Left lung (tissue), 10 donors: Measurements from ENCODE around the gene PODXL. TPM values are rescaled to one million over a fixed set of nuclear protein-coding genes. Genes with fewer than 3 reads are reported as not detected.

Experiments
- ATAC-seq: fragments of 200-7000 bp; cut with Tn5 transposase; one replicate; pipeline ENCODE4 v1.9.1; 2020; ENCODE audit warnings: moderate library complexity
- DNase-seq, 4 donors: peaks; one replicate each; pipeline ENCODE4 v3.0.0-alpha.2; 2013 to 2020
- H3K27ac ChIP-seq, 2 donors: fragments of 200-600 bp; sonication (generic) in 1 of 2; one replicate each; pipeline versions ENCODE4 v1.5.0 to v1.8.0; 2020 to 2021
- H3K27me3 ChIP-seq, 2 donors: fragments of 200-600 bp; sonication (generic) in 1 of 2; one replicate each; pipeline versions ENCODE4 v1.5.0 to v1.8.0; 2020 to 2021
- H3K36me3 ChIP-seq, 2 donors: fragments of 200-600 bp; sonication (generic) in 1 of 2; one replicate each; pipeline versions ENCODE4 v1.5.0 to v1.8.0; 2020 to 2021
- H3K4me1 ChIP-seq, 2 donors: fragments of 200-600 bp; one replicate each; pipeline ENCODE4 v1.8.0; 2021
- H3K4me3 ChIP-seq, 2 donors: fragments of 200-600 bp; sonication (generic) in 1 of 2; one replicate each; pipeline versions ENCODE4 v1.5.0 to v1.8.0; 2020 to 2021; ENCODE audit warnings: mild to moderate bottlenecking in 1 of 2
- H3K9me3 ChIP-seq, 2 donors: fragments of 200-600 bp; sonication (generic) in 1 of 2; one replicate each; pipeline versions ENCODE4 v1.5.0 to v1.8.0; 2020 to 2021
- intact Hi-C, 2 donors: fragments of 100-400 bp; cut with DNase I; formaldehyde crosslinking; loops; one replicate each; pipeline versions ENCODE4 v1.11.2 to v1.14.2; 2022
- polyA plus RNA-seq, 6 donors: library from polyadenylated mRNA; unstranded; fragments of 120-200 nt; gene quantifications; one replicate each; pipeline ENCODE4 v1.2.1, GENCODE V29; 2013; ENCODE audit not compliant: insufficient read length in 6 of 6
- total RNA-seq, 2 donors: library from RNA; stranded (reverse); fragmentation: NEBNext Ultra II Directional; extraction: Animal tissue kit (Norgen Biotek cat#: 25700); gene quantifications; one replicate each; pipeline ENCODE4 v1.2.1, GENCODE V29; 2021
- TF ChIP-seq, protein P1 (sequence below), 2 donors: fragments of 200-600 bp; sonication (generic) in 1 of 2; IDR thresholded peaks; one replicate each; pipeline versions ENCODE4 v1.5.0 to v1.8.0; 2021; ENCODE audit warnings: antibody characterized with exemption in 2 of 2
- donor health status: DM: no; HTN: yes; CAD: no.
- donor health status: DM: no; HTN: no; CAD: no.

Gene PODXL
- total and polyA plus RNA-seq, 8 donors: 52.3 to 124 (median 63.0) TPM

- TF ChIP-seq, protein P1, sequence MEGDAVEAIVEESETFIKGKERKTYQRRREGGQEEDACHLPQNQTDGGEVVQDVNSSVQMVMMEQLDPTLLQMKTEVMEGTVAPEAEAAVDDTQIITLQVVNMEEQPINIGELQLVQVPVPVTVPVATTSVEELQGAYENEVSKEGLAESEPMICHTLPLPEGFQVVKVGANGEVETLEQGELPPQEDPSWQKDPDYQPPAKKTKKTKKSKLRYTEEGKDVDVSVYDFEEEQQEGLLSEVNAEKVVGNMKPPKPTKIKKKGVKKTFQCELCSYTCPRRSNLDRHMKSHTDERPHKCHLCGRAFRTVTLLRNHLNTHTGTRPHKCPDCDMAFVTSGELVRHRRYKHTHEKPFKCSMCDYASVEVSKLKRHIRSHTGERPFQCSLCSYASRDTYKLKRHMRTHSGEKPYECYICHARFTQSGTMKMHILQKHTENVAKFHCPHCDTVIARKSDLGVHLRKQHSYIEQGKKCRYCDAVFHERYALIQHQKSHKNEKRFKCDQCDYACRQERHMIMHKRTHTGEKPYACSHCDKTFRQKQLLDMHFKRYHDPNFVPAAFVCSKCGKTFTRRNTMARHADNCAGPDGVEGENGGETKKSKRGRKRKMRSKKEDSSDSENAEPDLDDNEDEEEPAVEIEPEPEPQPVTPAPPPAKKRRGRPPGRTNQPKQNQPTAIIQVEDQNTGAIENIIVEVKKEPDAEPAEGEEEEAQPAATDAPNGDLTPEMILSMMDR (IDR thresholded peaks at IDR 0.05): no peak
- H3K27me3 ChIP-seq: no peaks in the 10 kb centered on the region
- no peaks in the 10 kb centered on the region for H3K36me3 ChIP-seq
- H3K4me1 ChIP-seq: no peaks in the 10 kb centered on the region
- H3K27ac ChIP-seq: no peak overlapping the region
- intact Hi-C loops: no loop called here
- no peaks in the 10 kb centered on the region for H3K9me3 ChIP-seq
- DNase-seq (no peak), ATAC-seq (no peak)
- no peak overlapping the region for H3K4me3 ChIP-seq
Observed at GRCh38 chr7:131568510-131568909, 12.1 kb upstream of the PODXL start.

- ATAC-seq (no peak), DNase-seq (no peak)
- Histone ChIP-seq H3K27me3 (peaks cover 0 to 4% of the 10 kb centered on the region in 2 donors), H3K4me1 (no peaks in the 10 kb centered on the region), H3K36me3 (no peaks in the 10 kb centered on the region), H3K9me3 (no peaks in the 10 kb centered on the region), H3K4me3 (no peak overlapping the region), H3K27ac (no peak overlapping the region)
- intact Hi-C loops: no loop called here
- TF ChIP-seq, protein P1 (IDR thresholded peaks at IDR 0.05): no peak
Observed at GRCh38 chr7:131564640-131565039, 8.2 kb upstream of the PODXL start.

DNA sequence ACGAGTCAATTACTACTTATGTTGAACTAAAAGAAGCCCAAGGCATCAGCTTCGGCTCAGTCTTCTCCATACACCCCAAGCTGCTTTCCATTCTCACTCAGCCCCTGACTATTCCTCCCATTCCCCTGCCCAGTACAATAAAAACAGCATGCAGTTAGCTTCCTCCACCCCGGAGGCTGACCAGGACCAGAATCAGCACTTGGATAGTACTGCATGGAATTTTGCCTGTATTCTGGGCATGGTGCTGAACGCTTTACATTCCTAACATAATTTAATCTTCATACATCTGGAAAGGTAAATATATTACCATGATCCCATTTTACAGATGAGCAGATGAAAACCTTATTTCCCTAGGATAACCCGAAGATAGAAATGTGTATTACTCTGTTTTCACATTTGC, 7.5 kb upstream of the PODXL start:
- no peaks in the 10 kb centered on the region for H3K9me3 ChIP-seq
- no peak for ATAC-seq
- H3K27me3 ChIP-seq: peaks cover 0 to 11% of the 10 kb centered on the region in 2 donors
- intact Hi-C loops: no loop called here
- no peaks in the 10 kb centered on the region for H3K36me3 ChIP-seq
- no peaks in the 10 kb centered on the region for H3K4me1 ChIP-seq
- TF ChIP-seq, protein P1 (IDR thresholded peaks at IDR 0.05): no peak
- H3K27ac ChIP-seq: no peak overlapping the region
- DNase-seq: no peak
- no peak overlapping the region for H3K4me3 ChIP-seq

- H3K27me3 ChIP-seq: peaks cover 0 to 21% of the 10 kb centered on the region in 2 donors
- peaks cover 3% of the 10 kb centered on the region in 2 donors for H3K4me1 ChIP-seq
- H3K27ac ChIP-seq: no peak overlapping the region
- TF ChIP-seq, protein P1 (IDR thresholded peaks at IDR 0.05): no peak
- H3K9me3 ChIP-seq: no peaks in the 10 kb centered on the region
- DNase-seq (no peak), ATAC-seq (no peak)
- H3K4me3 ChIP-seq: no peak overlapping the region
- intact Hi-C loops: no loop called here
- no peaks in the 10 kb centered on the region for H3K36me3 ChIP-seq
Observed at GRCh38 chr7:131562941-131563340, 6.5 kb upstream of the PODXL start.

DNA sequence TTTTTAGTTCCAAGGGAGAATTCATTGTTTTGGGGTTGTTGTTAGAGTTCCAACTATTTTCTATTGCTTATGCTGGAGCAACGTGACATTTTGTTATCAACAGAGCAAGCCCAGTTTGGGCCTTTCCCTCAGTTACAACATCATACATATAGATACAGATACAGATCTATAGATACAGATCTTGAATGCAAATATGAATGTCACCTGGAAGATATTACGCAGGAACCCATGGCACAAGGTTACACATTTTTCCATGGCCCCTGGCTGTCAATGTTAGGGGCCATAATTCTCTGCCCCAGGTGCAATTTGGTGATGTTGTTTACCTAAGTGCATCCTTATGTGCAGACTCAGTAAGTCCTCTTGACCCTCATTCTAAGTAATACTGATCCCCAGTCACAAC, 3.6 kb upstream of the PODXL start:
- ATAC-seq: no peak
- Histone ChIP-seq H3K36me3 (no peaks in the 10 kb centered on the region), H3K27ac (no peak overlapping the region), H3K4me3 (no peak overlapping the region), H3K27me3 (peaks cover 11 to 50% of the 10 kb centered on the region in 2 donors), H3K4me1 (peaks cover 19 to 28% of the 10 kb centered on the region in 2 donors), H3K9me3 (no peaks in the 10 kb centered on the region)
- DNase-seq: no peak
- intact Hi-C loops: no loop called here
- TF ChIP-seq, protein P1 (IDR thresholded peaks at IDR 0.05): no peak
